Suprapubic skin (tissue), 4 donors: ENCODE data around the gene CCDC9.

Experiments used
- CTCF ChIP-seq, 2 donors: fragments of 200-600 bp in 1 of 2; fragments of 450-650 bp in 1 of 2; sonication (generic) in 1 of 2; IDR thresholded peaks; one replicate each; pipeline ENCODE4 v1.5.1; 2016 to 2019; ENCODE audit warnings: antibody characterized with exemption in 2 of 2, mild to moderate bottlenecking in 1 of 2, moderate library complexity in 1 of 2
- EP300 ChIP-seq: sonication (generic); formaldehyde crosslinking; IDR thresholded peaks from one replicate; pipeline ENCODE4 v1.6.1; 2017; ENCODE audit warnings: antibody characterized with exemption
- POLR2A ChIP-seq, 2 donors: fragments of 450-650 bp; IDR thresholded peaks; one replicate each; pipeline ENCODE4 v1.6.1; 2017; ENCODE audit warnings: antibody characterized with exemption in 2 of 2, mild to moderate bottlenecking in 2 of 2, moderate library complexity in 2 of 2
- POLR2AphosphoS5 ChIP-seq, 3 donors: sonication (generic); formaldehyde crosslinking; IDR thresholded peaks; one replicate each; pipeline ENCODE4 v1.6.1; 2017; ENCODE audit warnings: antibody characterized with exemption in 3 of 3

GRCh38 chr19:47226426-47227351, 29.6 kb upstream of the CCDC9 start:
- TF ChIP-seq EP300 (no peak), CTCF (IDR thresholded peaks at IDR 0.05) (no peak), POLR2A (IDR thresholded peaks at IDR 0.05) (no peak), POLR2AphosphoS5 (IDR thresholded peaks at IDR 0.05) (no peak)
